HFFc6 (cell line): ENCODE results near the gene BRD4. TPM values are rescaled to one million over a fixed set of nuclear protein-coding genes. Genes with fewer than 3 reads are reported as not detected.
A peak's percentile ranks its signal among the peaks of the same experiment; 100 is the strongest.

Source experiments
- DNase-seq: peaks from one replicate; pipeline ENCODE4 v3.0.0-alpha.2; 2018
- H3K27ac Mint-ChIP-seq: 2 replicates; pipeline ENCODE4 v1.8.0; 2020; ENCODE audit warnings: mild to moderate bottlenecking, mixed read lengths
- H3K27me3 Mint-ChIP-seq: 2 replicates; pipeline ENCODE4 v1.8.0; 2021; ENCODE audit warnings: mild to moderate bottlenecking, moderate library complexity, mixed read lengths; ENCODE audit not compliant: insufficient read depth
- H3K36me3 Mint-ChIP-seq: 2 replicates; pipeline ENCODE4 v1.8.0; 2021; ENCODE audit warnings: low read depth, mixed read lengths
- H3K4me1 Mint-ChIP-seq: 2 replicates; pipeline ENCODE4 v1.8.0; 2020; ENCODE audit warnings: low read depth, mixed read lengths
- H3K4me3 Mint-ChIP-seq: 2 replicates; pipeline ENCODE4 v1.8.0; 2020; ENCODE audit warnings: mild to moderate bottlenecking, moderate library complexity, mixed read lengths
- H3K9me3 Mint-ChIP-seq: 2 replicates; pipeline ENCODE4 v1.8.0; 2020; ENCODE audit warnings: mild to moderate bottlenecking, mixed read lengths
- CTCF ChIP-seq: fragments of 200-600 bp; sonication (generic); IDR thresholded peaks from 2 replicates; pipeline ENCODE4 v1.5.0; 2021; ENCODE audit warnings: antibody characterized with exemption, mild to moderate bottlenecking
- total RNA-seq, 6 experiments: library from RNA; stranded (reverse); fragmentation: NEBNext Ultra II Directional; extraction: Animal tissue kit (Norgen Biotek cat#: 25700); gene quantifications; 2 replicates in 1 of 6; 3 replicates in 5 of 6; pipeline ENCODE4 v1.2.3, GENCODE V29; 2021

Gene BRD4
- total RNA-seq, 6 experiments from 2014 or later = 74.9 to 85.2 (median 81.5) TPM

GRCh38 chr19:15291089-15291488 lies 41.2 kb downstream of the BRD4 start:
- Mint-ChIP-seq H3K27ac (peak overlapping the region; percentile 58), H3K36me3 (peaks cover 5% of the 10 kb centered on the region; the same call in 1 of the 2 replicates), H3K4me1 (peaks cover 84% of the 10 kb centered on the region), H3K4me3 (peak overlapping the region; percentile 14), H3K9me3 (no peaks in the 10 kb centered on the region), H3K27me3 (no peaks in the 10 kb centered on the region)
- no peak for TF ChIP-seq CTCF
- DNase-seq = peak; percentile 66

- Mint-ChIP-seq H3K36me3 (peaks cover 2% of the 10 kb centered on the region; the same call in 1 of the 2 replicates), H3K27ac (no peak overlapping the region), H3K4me3 (no peak overlapping the region), H3K27me3 (no peaks in the 10 kb centered on the region), H3K9me3 (no peaks in the 10 kb centered on the region), H3K4me1 (peaks cover 83% of the 10 kb centered on the region)
- no peak for TF ChIP-seq CTCF
- DNase-seq = no peak
These were observed 42.2 kb downstream of the BRD4 start for GRCh38 chr19:15290166-15290565.

- H3K4me3 Mint-ChIP-seq = no peak overlapping the region
These were observed 42.7 kb downstream of the BRD4 start for GRCh38 chr19:15289673-15290072.

GRCh38 chr19:15288146-15288963 lies 44.0 kb downstream of the BRD4 start:
- TF ChIP-seq CTCF = no peak
- Mint-ChIP-seq H3K36me3 (no peaks in the 10 kb centered on the region; the same call in 1 of the 2 replicates), H3K27ac (peak overlapping the region; percentile 72), H3K4me1 (peaks cover 83% of the 10 kb centered on the region), H3K27me3 (no peaks in the 10 kb centered on the region), H3K4me3 (no peak overlapping the region; the same call in 1 of the 2 replicates), H3K9me3 (no peaks in the 10 kb centered on the region)
- peak; percentile 26 for DNase-seq

More at GRCh38 chr19:15289673-15290072, 42.7 kb downstream of the BRD4 start:
- no peaks in the 10 kb centered on the region for H3K27me3 Mint-ChIP-seq
- no peak for TF ChIP-seq CTCF
- no peaks in the 10 kb centered on the region for H3K36me3 Mint-ChIP-seq
- H3K4me1 Mint-ChIP-seq = peaks cover 83% of the 10 kb centered on the region
- no peaks in the 10 kb centered on the region for H3K9me3 Mint-ChIP-seq
- DNase-seq = no peak
- no peak overlapping the region for H3K27ac Mint-ChIP-seq

- Mint-ChIP-seq H3K27me3 (no peaks in the 10 kb centered on the region), H3K36me3 (no peaks in the 10 kb centered on the region; the same call in 1 of the 2 replicates), H3K4me3 (no peak overlapping the region; the same call in 1 of the 2 replicates), H3K9me3 (no peaks in the 10 kb centered on the region), H3K4me1 (peaks cover 86% of the 10 kb centered on the region), H3K27ac (peak overlapping the region; percentile 6; the same call in 1 of the 2 replicates)
- no peak for TF ChIP-seq CTCF
- DNase-seq = no peak
These were observed 44.8 kb downstream of the BRD4 start for GRCh38 chr19:15287496-15287895.
